Breast epithelium (tissue), 4 donors: Measurements from ENCODE around the gene CCNH. TPM values are rescaled to one million over a fixed set of nuclear protein-coding genes. Genes with fewer than 3 reads are reported as not detected.

Source experiments
- DNase-seq, 2 donors: peaks; one replicate each; pipeline ENCODE4 v3.0.0-alpha.2; 2019; ENCODE audit warnings: low spot score in 2 of 2
- H3K27ac ChIP-seq, 2 donors: fragments of 200-600 bp; sonication (generic) in 1 of 2; one replicate each; pipeline ENCODE4 v1.5.1; 2016 to 2019; ENCODE audit warnings: mild to moderate bottlenecking in 1 of 2
- H3K27me3 ChIP-seq, 2 donors: fragments of 200-600 bp; sonication (generic) in 1 of 2; one replicate each; pipeline versions ENCODE4 v1.5.1 to v1.6.0; 2017 to 2019; ENCODE audit warnings: control low read depth in 1 of 2, mild to moderate bottlenecking in 1 of 2
- H3K36me3 ChIP-seq: fragments of 200-600 bp; one replicate; pipeline ENCODE4 v1.5.1; 2019
- H3K4me1 ChIP-seq, 2 donors: fragments of 200-600 bp; sonication (generic); one replicate each; pipeline ENCODE4 v1.5.1; 2016 to 2019; ENCODE audit warnings: control low read depth in 1 of 2
- H3K4me3 ChIP-seq, 3 donors: fragments of 200-600 bp; sonication (generic); 1 replicate in 2 of 3; 2 replicates in 1 of 3; pipeline ENCODE4 v1.5.1; 2016 to 2019; ENCODE audit warnings: mild to moderate bottlenecking in 3 of 3, moderate library complexity in 2 of 3
- H3K9me3 ChIP-seq, 2 donors: fragments of 200-600 bp; sonication (generic) in 1 of 2; one replicate each; pipeline ENCODE4 v1.5.1; 2016 to 2019; ENCODE audit warnings: control low read depth in 1 of 2
- CTCF ChIP-seq, 3 donors: fragments of 450-650 bp; IDR thresholded peaks; one replicate each; pipeline ENCODE4 v1.5.1; 2016 to 2017; ENCODE audit warnings: antibody characterized with exemption in 3 of 3, mild to moderate bottlenecking in 3 of 3, moderate library complexity in 3 of 3
- POLR2A ChIP-seq: fragments of 450-650 bp; IDR thresholded peaks from one replicate; pipeline ENCODE4 v1.6.1; 2016; ENCODE audit warnings: antibody characterized with exemption, mild to moderate bottlenecking, moderate library complexity
- POLR2AphosphoS5 ChIP-seq, 3 donors: sonication (generic); formaldehyde crosslinking; IDR thresholded peaks; one replicate each; pipeline ENCODE4 v1.6.1; 2017; ENCODE audit warnings: antibody characterized with exemption in 3 of 3
- intact Hi-C: fragments of 100-400 bp; cut with DNase I; formaldehyde crosslinking; loops from one replicate; pipeline ENCODE4 v1.15.1; 2023; ENCODE audit warnings: low total_unique reads
- total RNA-seq, 3 donors: library from RNA; depleted of rRNA; stranded (reverse); fragments of >200 nt; gene quantifications; one replicate each; pipeline ENCODE4 v1.1.0, GENCODE V29; 2016

The CCNH gene
- total RNA-seq, 3 donors from 2014 or later = 146 to 211 (median 174) TPM

- Histone ChIP-seq H3K27ac (no peak overlapping the region), H3K4me3 (no peak overlapping the region), H3K36me3 (peaks cover 9% of the 10 kb centered on the region), H3K4me1 (no peaks in the 10 kb centered on the region), H3K9me3 (no peaks in the 10 kb centered on the region), H3K27me3 (no peaks in the 10 kb centered on the region)
- intact Hi-C loops = no loop called here
- TF ChIP-seq POLR2A (no peak), CTCF (IDR thresholded peaks at IDR 0.05) (no peak), POLR2AphosphoS5 (IDR thresholded peaks at IDR 0.05) (no peak)
- DNase-seq = no peak
These were observed 7.1 kb downstream of the CCNH start for GRCh38 chr5:87405472-87406155.

DNA sequence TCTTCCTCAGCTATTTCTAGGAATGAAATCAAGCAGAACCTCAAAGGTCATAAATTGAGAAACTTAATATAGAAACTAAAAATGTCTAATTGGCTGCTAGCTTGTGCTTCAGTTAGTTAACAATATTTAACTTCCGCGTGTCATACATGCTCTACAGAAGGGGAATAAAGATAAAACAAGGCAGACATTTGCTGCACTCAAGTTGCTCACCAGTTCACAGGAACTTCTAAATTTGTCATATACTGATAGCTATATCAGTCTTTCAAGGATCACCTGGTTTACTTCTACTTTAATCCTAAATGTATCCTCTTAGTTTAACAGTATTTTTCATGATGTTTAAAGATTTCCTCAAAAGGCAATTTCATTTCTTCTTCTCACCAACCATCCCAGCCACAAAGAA, 8.4 kb downstream of the CCNH start:
- no peak for DNase-seq
- Histone ChIP-seq H3K27ac (no peak overlapping the region), H3K4me1 (no peaks in the 10 kb centered on the region), H3K36me3 (peaks cover 9% of the 10 kb centered on the region), H3K27me3 (no peaks in the 10 kb centered on the region), H3K9me3 (no peaks in the 10 kb centered on the region), H3K4me3 (no peak overlapping the region)
- TF ChIP-seq CTCF (IDR thresholded peaks at IDR 0.05) (no peak), POLR2A (no peak), POLR2AphosphoS5 (IDR thresholded peaks at IDR 0.05) (no peak)
- intact Hi-C loops = no loop called here

GRCh38 chr5:87403899-87404298, 8.8 kb downstream of the CCNH start:
- Histone ChIP-seq H3K4me3 (no peak overlapping the region), H3K27ac (no peak overlapping the region), H3K9me3 (no peaks in the 10 kb centered on the region), H3K27me3 (no peaks in the 10 kb centered on the region), H3K4me1 (no peaks in the 10 kb centered on the region), H3K36me3 (peaks cover 9% of the 10 kb centered on the region)
- DNase-seq = no peak
- TF ChIP-seq POLR2AphosphoS5 (IDR thresholded peaks at IDR 0.05) (no peak), CTCF (IDR thresholded peaks at IDR 0.05) (no peak), POLR2A (no peak)
- intact Hi-C loops = no loop called here

- intact Hi-C loops = no loop called here
- no peak for TF ChIP-seq POLR2A
- no peak for TF ChIP-seq POLR2AphosphoS5 (IDR thresholded peaks at IDR 0.05)
- no peak for TF ChIP-seq CTCF (IDR thresholded peaks at IDR 0.05)
- H3K27me3 ChIP-seq = no peaks in the 10 kb centered on the region
- H3K9me3 ChIP-seq = no peaks in the 10 kb centered on the region
- H3K27ac ChIP-seq = no peak overlapping the region
- DNase-seq = no peak
- no peaks in the 10 kb centered on the region for H3K4me1 ChIP-seq
- no peak overlapping the region for H3K4me3 ChIP-seq
- peaks cover 9% of the 10 kb centered on the region for H3K36me3 ChIP-seq
These were observed 9.3 kb downstream of the CCNH start for GRCh38 chr5:87403409-87403808.

DNA sequence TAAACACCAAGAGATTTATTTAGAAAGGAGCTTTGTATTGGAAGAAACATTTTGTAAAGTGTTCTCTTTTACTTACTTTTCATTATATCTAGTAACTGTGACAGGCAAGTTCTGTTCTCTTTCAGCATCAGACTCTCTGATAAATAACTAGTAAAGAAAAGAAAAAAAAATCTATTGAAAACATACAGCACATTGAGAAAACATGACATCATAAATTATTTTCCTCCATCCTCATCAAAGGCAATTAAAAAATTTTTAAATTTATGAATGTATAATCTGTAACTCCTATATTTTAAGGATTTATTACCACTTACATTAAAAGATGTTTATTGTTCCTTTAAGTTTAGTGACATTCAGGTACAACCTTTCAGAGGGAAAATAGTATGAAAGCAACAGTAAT, 11.1 kb downstream of the CCNH start:
- Histone ChIP-seq H3K36me3 (peaks cover 9% of the 10 kb centered on the region), H3K27me3 (no peaks in the 10 kb centered on the region), H3K9me3 (no peaks in the 10 kb centered on the region), H3K4me1 (no peaks in the 10 kb centered on the region), H3K27ac (no peak overlapping the region), H3K4me3 (no peak overlapping the region)
- intact Hi-C loops = no loop called here
- no peak for DNase-seq
- TF ChIP-seq POLR2A (no peak), CTCF (IDR thresholded peaks at IDR 0.05) (no peak), POLR2AphosphoS5 (IDR thresholded peaks at IDR 0.05) (no peak)
